OCI-LY1 (cell line): Measurements from ENCODE around the gene EPC2.

ENCODE experiments used
- H2AFZ ChIP-seq: fragments of 200-600 bp; sonication (generic), shearing (Covaris generic); 2 replicates; pipeline ENCODE4 v1.6.0; 2014; ENCODE audit warnings: antibody characterized with exemption, mild to moderate bottlenecking, low read length
- H3F3A ChIP-seq: fragments of 200-600 bp; sonication (generic), shearing (Covaris generic); 2 replicates; pipeline ENCODE4 v1.6.0; 2014; ENCODE audit warnings: mild to moderate bottlenecking, antibody characterized with exemption, low read length, moderate library complexity; ENCODE audit not compliant: insufficient read depth
- H3K27ac ChIP-seq: fragments of 200-600 bp; sonication (generic); 2 replicates; pipeline ENCODE4 v1.5.1; 2014; ENCODE audit warnings: low read length, mixed run types, mild to moderate bottlenecking, low read depth; ENCODE audit not compliant: poor library complexity, severe bottlenecking
- H3K27me3 ChIP-seq: fragments of 200-600 bp; sonication (generic); 2 replicates; pipeline ENCODE4 v1.6.0; 2014; ENCODE audit warnings: antibody characterized with exemption, mild to moderate bottlenecking, low read length, moderate library complexity; ENCODE audit not compliant: insufficient read depth
- H3K36me3 ChIP-seq: fragments of 200-600 bp; sonication (generic); 2 replicates; pipeline ENCODE4 v1.6.1; 2014; ENCODE audit warnings: mild to moderate bottlenecking, antibody characterized with exemption, low read length, moderate library complexity, mixed read lengths; ENCODE audit not compliant: insufficient read depth
- H3K4me1 ChIP-seq: fragments of 200-600 bp; sonication (generic); 2 replicates; pipeline ENCODE4 v1.5.1; 2014; ENCODE audit warnings: mild to moderate bottlenecking, low read length, moderate library complexity; ENCODE audit not compliant: insufficient read depth, severe bottlenecking
- H3K4me2 ChIP-seq: fragments of 200-600 bp; sonication (generic), shearing (Covaris generic); 2 replicates; pipeline ENCODE4 v1.6.1; 2014; ENCODE audit warnings: low read length
- H3K4me3 ChIP-seq: fragments of 200-600 bp; sonication (generic); 2 replicates; pipeline ENCODE4 v1.5.1; 2014; ENCODE audit warnings: low read length, low read depth, mild to moderate bottlenecking, mixed read lengths; ENCODE audit not compliant: poor library complexity, severe bottlenecking
- H3K79me2 ChIP-seq: fragments of 200-600 bp; shearing (Covaris generic); 2 replicates; pipeline ENCODE4 v1.6.1; 2016; ENCODE audit warnings: mixed run types, low read length, mixed read lengths; ENCODE audit not compliant: insufficient read depth
- H3K9ac ChIP-seq: fragments of 200-600 bp; sonication (generic), shearing (Covaris generic); 2 replicates; pipeline ENCODE4 v1.6.1; 2014; ENCODE audit warnings: mild to moderate bottlenecking, low read length, mixed read lengths
- H3K9me2 ChIP-seq: fragments of 200-600 bp; sonication (generic), shearing (Covaris generic); 2 replicates; pipeline ENCODE4 v1.6.1; 2014; ENCODE audit warnings: low read depth, mild to moderate bottlenecking, low read length, mixed read lengths
- H3K9me3 ChIP-seq: fragments of 200-600 bp; shearing (Covaris generic); 2 replicates; pipeline ENCODE4 v1.6.1; 2014; ENCODE audit warnings: low read length, mixed read lengths
- H4K20me1 ChIP-seq: fragments of 200-600 bp; sonication (generic), shearing (Covaris generic); 2 replicates; pipeline ENCODE4 v1.6.0; 2016; ENCODE audit warnings: mild to moderate bottlenecking, low read length; ENCODE audit not compliant: insufficient read depth
- CTCF ChIP-seq: fragments of 200-600 bp; sonication (generic), shearing (Covaris generic); IDR thresholded peaks from 2 replicates; pipeline ENCODE4 v1.5.1; 2017; ENCODE audit warnings: mild to moderate bottlenecking, antibody characterized with exemption, low read length, moderate library complexity, mixed read lengths
- EZH2 ChIP-seq: fragments of 200-600 bp; sonication (generic), shearing (Covaris generic); IDR thresholded peaks from 2 replicates; pipeline ENCODE4 v1.8.0; 2017; ENCODE audit warnings: borderline replicate concordance, mixed run types, mild to moderate bottlenecking, antibody characterized with exemption, low read length, moderate library complexity, mixed read lengths

The EPC2 gene

GRCh38 chr2:148826791-148827190 lies 182.2 kb downstream of the EPC2 start:
- no peaks in the 10 kb centered on the region for H3K27me3 ChIP-seq
- no peak overlapping the region for H3K4me2 ChIP-seq
- H3K4me1 ChIP-seq: no peaks in the 10 kb centered on the region
- no peak overlapping the region for H3K27ac ChIP-seq
- no peaks in the 10 kb centered on the region for H3K9me3 ChIP-seq
- H3K4me3 ChIP-seq: no peak overlapping the region
- H3K9ac ChIP-seq: no peak overlapping the region
- no peaks in the 10 kb centered on the region for H3K36me3 ChIP-seq
- no peaks in the 10 kb centered on the region for H3F3A ChIP-seq
- TF ChIP-seq CTCF (no peak), EZH2 (no peak)
- no peak overlapping the region for H2AFZ ChIP-seq
- H3K9me2 ChIP-seq: no peaks in the 10 kb centered on the region
- no peaks in the 10 kb centered on the region for H3K79me2 ChIP-seq
- no peaks in the 10 kb centered on the region for H4K20me1 ChIP-seq

- Histone ChIP-seq H4K20me1 (no peaks in the 10 kb centered on the region), H3K4me1 (no peaks in the 10 kb centered on the region), H3K9me3 (no peaks in the 10 kb centered on the region), H3K4me2 (no peak overlapping the region), H2AFZ (no peak overlapping the region), H3K27ac (no peak overlapping the region), H3K4me3 (no peak overlapping the region), H3K9me2 (no peaks in the 10 kb centered on the region), H3K9ac (no peak overlapping the region), H3K79me2 (no peaks in the 10 kb centered on the region), H3K36me3 (no peaks in the 10 kb centered on the region), H3F3A (no peaks in the 10 kb centered on the region), H3K27me3 (no peaks in the 10 kb centered on the region)
- TF ChIP-seq CTCF (no peak), EZH2 (no peak)
Measured at GRCh38 chr2:148828941-148829340, 184.4 kb downstream of the EPC2 start.

- no peak overlapping the region for H3K9ac ChIP-seq
- H3K4me1 ChIP-seq: no peaks in the 10 kb centered on the region
- H3K79me2 ChIP-seq: no peaks in the 10 kb centered on the region
- no peaks in the 10 kb centered on the region for H3K27me3 ChIP-seq
- no peaks in the 10 kb centered on the region for H3K9me3 ChIP-seq
- H3K9me2 ChIP-seq: no peaks in the 10 kb centered on the region
- no peaks in the 10 kb centered on the region for H3F3A ChIP-seq
- no peaks in the 10 kb centered on the region for H4K20me1 ChIP-seq
- no peak overlapping the region for H3K27ac ChIP-seq
- no peak overlapping the region for H2AFZ ChIP-seq
- H3K36me3 ChIP-seq: no peaks in the 10 kb centered on the region
- no peak overlapping the region for H3K4me3 ChIP-seq
- H3K4me2 ChIP-seq: no peak overlapping the region
- TF ChIP-seq EZH2 (no peak), CTCF (no peak)
Measured at GRCh38 chr2:148829618-148830017, 185.1 kb downstream of the EPC2 start.
